Mesothelial cell of epicardium (in vitro differentiated cells): ENCODE measurements around the gene ABLIM3. TPM values are rescaled to one million over a fixed set of nuclear protein-coding genes. Genes with fewer than 3 reads are reported as not detected.

Source experiments
- DNase-seq, 2 experiments: peaks; one replicate each; pipeline ENCODE4 v3.0.0; 2021; ENCODE audit warnings: low spot score in 2 of 2; ENCODE audit not compliant: unreplicated experiment in 2 of 2
- H3K27ac Mint-ChIP-seq: 2 replicates; pipeline ENCODE4 v1.8.0; 2021; ENCODE audit warnings: mixed read lengths
- H3K27me3 Mint-ChIP-seq: 2 replicates; pipeline ENCODE4 v1.8.0; 2021; ENCODE audit warnings: low read depth, mixed read lengths
- H3K36me3 Mint-ChIP-seq: 2 replicates; pipeline ENCODE4 v1.8.0; 2021; ENCODE audit warnings: mixed read lengths
- H3K4me1 Mint-ChIP-seq: 2 replicates; pipeline ENCODE4 v1.8.0; 2021; ENCODE audit warnings: mixed read lengths
- H3K4me3 Mint-ChIP-seq: 2 replicates; pipeline ENCODE4 v1.8.0; 2021; ENCODE audit warnings: mild to moderate bottlenecking, moderate library complexity, mixed read lengths
- H3K9me3 Mint-ChIP-seq: 2 replicates; pipeline ENCODE4 v1.8.0; 2021; ENCODE audit warnings: mixed read lengths
- total RNA-seq: library from RNA; stranded (reverse); gene quantifications from 3 replicates; pipeline ENCODE4 v1.2.1, GENCODE V29; 2021
- TF ChIP-seq, protein P1 (sequence below): fragments of 200-600 bp; sonication (generic); IDR thresholded peaks from one replicate; pipeline ENCODE4 v1.5.0; 2021; ENCODE audit warnings: antibody characterized with exemption; ENCODE audit not compliant: unreplicated experiment

ABLIM3 gene
- total RNA-seq, 1 donor from 2014 or later, result 0.27 TPM

DNA sequence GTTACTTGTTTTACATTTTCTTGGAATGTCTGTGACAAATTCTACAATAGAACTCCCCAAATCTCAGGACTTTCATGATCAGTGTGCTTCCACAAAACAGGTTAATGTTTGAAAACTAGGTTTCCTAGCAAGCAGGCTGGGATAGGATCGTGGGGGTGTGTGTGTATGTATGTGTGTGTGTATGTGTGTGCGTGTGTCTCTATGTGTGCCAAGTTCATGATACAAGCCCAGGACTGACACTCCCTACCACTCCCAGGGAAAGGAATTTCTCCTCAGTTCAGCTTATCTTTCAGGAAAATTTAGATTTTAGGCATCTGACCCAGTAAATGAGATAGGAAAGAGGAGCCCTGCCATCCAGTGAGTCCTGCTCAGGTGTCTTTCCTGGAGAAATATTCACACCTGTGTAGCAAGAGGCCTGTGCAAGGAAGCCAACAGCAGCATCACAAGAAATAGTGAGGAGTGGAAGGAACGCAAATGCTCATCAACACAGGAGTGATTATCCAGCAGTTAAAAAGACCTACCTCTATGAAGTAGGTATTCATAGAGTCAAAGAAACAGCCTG is 13.8 kb upstream of the ABLIM3 start:
- peak overlapping the region; percentile 26 for H3K27ac Mint-ChIP-seq
- peaks cover 39% of the 10 kb centered on the region for H3K4me1 Mint-ChIP-seq
- H3K9me3 Mint-ChIP-seq, result peaks cover 3% of the 10 kb centered on the region
- H3K36me3 Mint-ChIP-seq, result no peaks in the 10 kb centered on the region
- no peak for DNase-seq
- H3K4me3 Mint-ChIP-seq, result no peak overlapping the region
- peaks cover 11% of the 10 kb centered on the region for H3K27me3 Mint-ChIP-seq
- TF ChIP-seq, protein P1, sequence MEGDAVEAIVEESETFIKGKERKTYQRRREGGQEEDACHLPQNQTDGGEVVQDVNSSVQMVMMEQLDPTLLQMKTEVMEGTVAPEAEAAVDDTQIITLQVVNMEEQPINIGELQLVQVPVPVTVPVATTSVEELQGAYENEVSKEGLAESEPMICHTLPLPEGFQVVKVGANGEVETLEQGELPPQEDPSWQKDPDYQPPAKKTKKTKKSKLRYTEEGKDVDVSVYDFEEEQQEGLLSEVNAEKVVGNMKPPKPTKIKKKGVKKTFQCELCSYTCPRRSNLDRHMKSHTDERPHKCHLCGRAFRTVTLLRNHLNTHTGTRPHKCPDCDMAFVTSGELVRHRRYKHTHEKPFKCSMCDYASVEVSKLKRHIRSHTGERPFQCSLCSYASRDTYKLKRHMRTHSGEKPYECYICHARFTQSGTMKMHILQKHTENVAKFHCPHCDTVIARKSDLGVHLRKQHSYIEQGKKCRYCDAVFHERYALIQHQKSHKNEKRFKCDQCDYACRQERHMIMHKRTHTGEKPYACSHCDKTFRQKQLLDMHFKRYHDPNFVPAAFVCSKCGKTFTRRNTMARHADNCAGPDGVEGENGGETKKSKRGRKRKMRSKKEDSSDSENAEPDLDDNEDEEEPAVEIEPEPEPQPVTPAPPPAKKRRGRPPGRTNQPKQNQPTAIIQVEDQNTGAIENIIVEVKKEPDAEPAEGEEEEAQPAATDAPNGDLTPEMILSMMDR, result no peak

DNA sequence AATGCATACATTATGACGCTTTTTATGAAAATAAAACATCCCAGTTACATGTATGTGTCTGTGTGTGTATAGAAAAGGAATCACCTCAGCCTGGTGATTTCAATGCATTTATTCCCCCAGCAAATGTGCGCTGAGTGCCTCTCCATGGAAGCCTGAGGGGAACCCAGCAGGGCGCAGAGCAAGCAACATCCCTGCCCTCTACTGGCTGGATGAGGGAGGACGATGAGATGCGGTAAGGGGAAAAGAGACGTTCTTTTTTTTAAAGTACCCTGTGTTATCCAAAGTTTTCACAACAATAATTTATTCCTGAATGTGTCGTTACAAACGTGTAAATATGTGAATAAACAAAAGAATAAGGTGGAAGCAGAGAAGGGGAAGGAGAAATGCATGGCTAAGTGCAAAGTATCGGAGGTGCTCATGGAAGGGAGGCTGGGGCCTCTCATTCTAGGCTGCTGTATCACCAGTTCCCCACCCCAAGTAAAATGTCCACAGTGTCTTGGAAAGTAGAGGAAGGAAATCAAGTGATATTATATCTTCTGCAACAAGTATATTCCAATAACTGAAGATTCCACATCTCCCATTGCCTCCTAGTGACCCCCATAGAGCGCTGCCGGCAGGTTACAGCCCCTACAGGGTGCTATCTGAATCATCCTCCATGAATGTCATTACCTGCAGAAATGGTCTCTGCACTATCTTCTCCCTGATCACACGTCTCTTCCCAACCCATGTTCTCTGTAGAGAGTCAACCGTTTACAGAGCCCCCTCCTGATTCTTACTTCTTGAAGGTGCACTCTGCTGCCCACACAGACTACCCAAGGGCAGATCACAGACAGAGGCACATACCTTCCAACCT is 13.0 kb upstream of the ABLIM3 start:
- Mint-ChIP-seq H3K27ac (peak overlapping the region; percentile 66), H3K4me1 (peaks cover 39% of the 10 kb centered on the region), H3K27me3 (peaks cover 12% of the 10 kb centered on the region), H3K4me3 (no peak overlapping the region), H3K9me3 (no peaks in the 10 kb centered on the region), H3K36me3 (no peaks in the 10 kb centered on the region)
- TF ChIP-seq, protein P1, result peak; percentile 61
- DNase-seq, result no peak

DNA sequence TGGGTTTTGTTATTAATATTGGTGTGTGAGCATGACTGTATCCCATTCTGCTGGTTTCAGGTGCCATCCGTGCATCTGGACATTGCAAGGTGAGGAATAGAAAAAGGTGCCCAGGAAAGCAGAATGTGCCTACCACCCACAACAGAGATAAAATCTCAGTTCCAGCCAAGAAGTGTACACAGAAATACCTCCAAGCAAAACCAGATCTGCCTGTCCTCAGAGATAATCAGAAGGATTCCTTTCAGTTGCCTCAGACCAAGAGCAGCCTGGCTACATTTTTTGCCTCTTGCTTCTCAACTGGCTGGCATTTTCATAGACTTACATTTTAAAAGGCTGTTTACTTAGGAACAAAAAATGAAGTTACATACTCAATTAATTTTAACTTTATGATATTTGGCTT is 12.1 kb upstream of the ABLIM3 start:
- Mint-ChIP-seq H3K4me1 (peaks cover 39% of the 10 kb centered on the region), H3K36me3 (no peaks in the 10 kb centered on the region), H3K27me3 (peaks cover 16% of the 10 kb centered on the region), H3K9me3 (no peaks in the 10 kb centered on the region), H3K27ac (peak overlapping the region; percentile 74), H3K4me3 (no peak overlapping the region)
- TF ChIP-seq, protein P1, result no peak
- no peak for DNase-seq

DNA sequence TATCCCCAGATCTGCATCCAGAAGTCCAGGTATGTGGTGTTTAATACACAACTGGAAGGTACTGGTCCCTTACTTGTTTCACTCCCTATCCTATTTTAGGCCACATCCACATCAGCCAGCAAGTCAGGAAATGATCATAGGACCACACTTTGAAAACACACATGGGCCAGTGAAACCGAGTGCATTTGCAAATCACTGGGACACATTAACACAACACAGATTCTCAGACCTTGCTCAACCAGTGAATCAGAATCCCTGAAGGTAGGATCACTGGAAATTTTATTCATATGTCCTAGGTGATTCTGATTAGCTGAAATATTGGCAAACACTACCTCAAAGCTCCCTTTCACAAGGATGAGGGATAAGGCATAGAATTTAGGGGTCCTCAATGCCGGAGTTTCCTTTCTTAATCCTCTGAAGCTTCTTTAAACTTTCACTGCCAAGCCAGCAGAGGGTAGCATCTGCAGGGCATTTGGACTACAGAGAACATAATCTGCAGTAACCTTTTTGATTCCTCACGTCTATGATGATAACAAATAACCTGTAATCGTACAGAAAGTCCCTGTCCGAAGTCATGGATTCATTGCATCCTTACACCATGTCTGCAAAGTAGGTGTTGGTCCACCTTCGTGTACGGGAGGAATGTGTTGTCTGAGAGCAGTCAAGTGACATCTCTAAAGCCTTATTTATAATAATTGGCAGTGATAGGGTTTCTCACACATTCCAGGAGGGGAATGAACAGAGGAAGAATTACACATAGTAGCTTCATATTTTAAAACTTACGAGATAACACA is 11.0 kb upstream of the ABLIM3 start:
- no peak for DNase-seq
- Mint-ChIP-seq H3K36me3 (no peaks in the 10 kb centered on the region), H3K27me3 (peaks cover 17% of the 10 kb centered on the region), H3K27ac (peak overlapping the region; percentile 44), H3K4me1 (peaks cover 38% of the 10 kb centered on the region), H3K9me3 (no peaks in the 10 kb centered on the region), H3K4me3 (no peak overlapping the region)
- TF ChIP-seq, protein P1, result no peak

DNA sequence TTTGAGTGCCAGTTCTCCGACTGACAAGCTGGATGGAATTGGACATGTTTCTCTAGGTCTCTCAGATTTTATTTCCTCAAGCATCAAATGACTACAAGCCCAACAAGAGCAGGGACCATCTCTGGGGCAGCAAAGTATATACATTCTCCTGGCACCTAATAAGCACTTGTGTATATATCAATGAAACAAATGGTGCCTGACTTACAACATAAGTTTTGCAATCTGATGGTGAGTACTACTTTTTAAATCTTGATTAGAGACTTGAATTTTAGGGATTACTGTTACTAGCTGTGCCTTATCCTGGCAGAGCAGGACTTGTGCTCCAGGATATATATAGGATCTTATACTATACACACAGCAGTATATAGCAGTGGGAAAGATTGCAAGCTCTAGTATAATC is 8.8 kb upstream of the ABLIM3 start:
- Mint-ChIP-seq H3K4me3 (no peak overlapping the region), H3K9me3 (no peaks in the 10 kb centered on the region), H3K27ac (no peak overlapping the region), H3K27me3 (peaks cover 28% of the 10 kb centered on the region), H3K36me3 (no peaks in the 10 kb centered on the region), H3K4me1 (peaks cover 24% of the 10 kb centered on the region)
- no peak for DNase-seq
- TF ChIP-seq, protein P1, result no peak
